Kidney glomerular epithelial cell (primary cell): Measurements from ENCODE around the gene OR51V1.
"Not testable (repeated sequence)": the region's sequence is repeated elsewhere in the genome, so short reads cannot be mapped to it uniquely, and the experiment has no call there.

Experiments used
- DNase-seq: peaks from one replicate; lab custom pipeline; 2025; lab: John Stamatoyannopoulos, UW

Gene OR51V1

DNA sequence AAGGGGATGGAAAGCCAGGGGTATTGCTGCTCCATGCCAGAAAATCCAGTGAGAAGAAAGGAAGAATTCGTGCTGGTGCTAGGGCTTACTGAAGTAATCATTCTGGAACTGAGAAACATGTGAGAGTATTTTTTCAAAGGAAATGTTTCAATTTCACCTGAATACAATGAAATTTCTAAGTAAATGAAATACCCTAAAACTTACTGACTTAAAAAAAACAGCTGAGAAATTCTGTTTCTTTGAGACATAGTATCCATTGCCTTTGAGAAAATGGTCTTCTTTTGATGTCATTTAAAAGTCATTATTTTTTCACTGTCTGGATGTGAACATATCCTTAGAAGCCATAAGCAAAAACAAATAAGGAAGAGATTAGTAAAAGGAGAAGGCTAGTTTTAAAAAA lies at the start of gene OR51V1:
Gene OR51V1 (minus strand): TSS at position 101 of the 400 bp plus-strand sequence. CDS start 0 bp downstream, at position 101.
- DNase-seq = no peak

DNA sequence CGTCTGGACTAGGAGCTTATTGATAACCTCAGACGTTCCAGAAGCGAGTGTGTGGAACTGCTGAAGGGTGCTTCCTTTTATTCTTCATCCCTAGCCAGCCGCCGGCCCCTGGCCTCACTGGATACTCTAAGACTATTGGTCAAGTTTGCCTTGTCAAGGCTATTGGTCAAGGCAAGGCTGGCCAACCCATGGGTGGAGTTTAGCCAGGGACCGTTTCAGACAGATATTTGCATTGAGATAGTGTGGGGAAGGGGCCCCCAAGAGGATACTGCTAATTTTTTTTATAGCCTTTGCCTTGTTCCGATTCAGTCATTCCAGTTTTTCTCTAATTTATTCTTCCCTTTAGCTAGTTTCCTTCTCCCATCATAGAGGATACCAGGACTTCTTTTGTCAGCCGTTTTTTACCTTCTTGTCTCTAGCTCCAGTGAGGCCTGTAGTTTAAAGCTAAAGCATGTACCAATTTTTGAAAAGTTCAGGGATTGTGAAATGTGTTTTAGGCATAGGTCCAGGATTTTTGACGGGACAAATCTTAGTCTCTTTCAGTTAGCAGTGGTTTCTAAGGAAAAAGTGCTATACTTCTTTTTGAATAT lies 49.4 kb upstream of the OR51V1 start, which contains the start of gene HBG1:
Gene HBG1 (minus strand): TSS at position 51 of the 590 bp plus-strand sequence. CDS start 53 bp downstream, outside the sequence.
- DNase-seq = not testable (repeated sequence)

- DNase-seq = not testable (repeated sequence)
These were observed 48.0 kb upstream of the OR51V1 start for GRCh38 chr11:5248498-5248897.

- DNase-seq = no peak
These were observed 47.1 kb upstream of the OR51V1 start for GRCh38 chr11:5247472-5248192.

DNA sequence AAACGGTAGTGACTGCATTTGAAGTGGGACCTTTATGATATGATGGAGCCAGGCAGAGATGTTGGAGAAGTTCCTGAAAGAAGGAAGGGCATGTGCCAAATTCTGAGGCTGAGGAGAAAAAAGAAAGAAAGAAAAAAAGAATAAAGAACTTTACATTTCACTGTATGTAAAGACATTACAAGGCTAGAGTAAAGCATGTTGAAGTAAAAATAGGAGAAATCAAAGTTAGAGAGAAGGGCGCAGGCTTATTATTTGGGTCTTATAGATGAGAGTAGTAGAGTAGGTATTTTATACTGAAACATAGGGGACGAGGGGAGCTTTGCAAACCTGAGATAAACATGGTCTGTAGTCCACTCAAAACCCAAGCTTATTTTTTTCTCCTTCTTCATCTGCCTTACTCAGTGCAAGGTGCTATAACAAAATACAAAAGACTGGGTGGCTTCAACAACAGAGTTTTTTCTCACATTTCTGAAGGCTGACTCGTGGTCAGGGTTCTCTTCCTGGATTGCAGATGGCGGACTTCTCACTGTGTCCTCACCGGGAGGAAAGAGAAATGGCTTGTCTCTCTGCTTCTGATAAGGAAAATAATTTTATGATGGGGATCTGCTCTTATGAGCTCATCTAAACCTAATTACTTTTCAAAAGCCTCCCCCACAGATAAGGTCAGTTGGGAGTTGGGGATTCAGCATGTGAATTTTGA lies 46.4 kb upstream of the OR51V1 start:
- no peak for DNase-seq

DNA sequence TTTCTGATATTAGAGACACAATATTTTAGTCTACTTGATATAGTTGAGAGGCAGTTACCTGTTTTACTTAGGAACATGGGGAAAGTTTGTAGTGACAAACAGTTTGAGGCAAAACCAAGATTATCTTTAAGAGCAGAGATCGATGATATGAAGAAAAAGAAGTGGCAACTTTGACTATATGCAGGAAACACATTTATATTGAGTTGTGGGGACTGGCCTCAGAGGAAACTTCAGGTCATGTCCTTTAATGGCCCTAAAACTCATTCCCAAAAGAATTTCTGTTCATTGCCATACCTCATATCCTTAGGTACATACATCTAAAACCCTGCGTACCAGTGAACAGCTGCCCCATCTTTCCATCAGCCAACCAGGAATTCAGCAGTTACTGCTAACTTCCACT lies 44.7 kb upstream of the OR51V1 start:
- DNase-seq = no peak

- DNase-seq = no peak
These were observed 43.3 kb upstream of the OR51V1 start for GRCh38 chr11:5243816-5244180.

DNA sequence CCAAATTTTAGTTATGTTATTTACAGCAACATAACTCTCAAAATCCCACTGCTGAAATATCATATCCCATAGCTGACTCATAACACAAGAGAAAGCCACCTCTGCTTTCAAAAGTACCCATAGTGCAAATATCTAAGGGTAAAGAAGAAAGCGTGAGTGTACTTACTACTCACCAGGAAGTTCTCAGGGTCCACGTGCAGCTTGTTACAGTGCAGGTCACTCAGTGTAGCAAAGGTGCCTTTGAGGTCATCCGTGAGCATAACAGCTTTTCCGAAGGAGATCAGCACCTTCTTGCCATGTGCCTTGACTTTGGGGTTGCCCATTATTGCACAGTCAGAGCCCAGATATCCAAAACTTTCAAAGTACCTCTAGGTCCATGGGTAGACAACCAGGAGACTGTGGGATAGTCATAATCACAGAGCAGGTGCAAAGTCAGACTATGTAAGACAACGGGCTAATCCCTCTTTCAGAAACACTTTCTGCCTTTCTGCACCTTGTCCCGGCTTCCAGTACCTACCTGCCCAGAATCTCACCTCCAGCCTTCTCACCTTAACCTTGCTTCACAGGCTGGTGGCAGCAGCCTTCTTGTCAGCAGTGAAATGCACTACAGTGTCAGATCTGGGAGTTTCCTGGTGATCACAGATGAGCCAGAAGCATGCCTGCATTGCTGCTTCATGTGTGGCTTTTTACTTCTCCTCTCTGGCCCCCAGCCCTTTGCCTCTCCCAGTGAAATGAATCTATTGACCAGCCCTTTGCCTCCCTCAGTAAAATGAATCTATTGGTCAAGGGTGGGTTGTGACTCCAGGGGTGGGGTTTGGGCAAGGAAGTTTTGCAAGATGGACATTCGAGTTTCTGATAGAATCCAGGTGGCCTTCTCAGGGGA lies 42.7 kb upstream of the OR51V1 start:
- DNase-seq = no peak

GRCh38 chr11:5242208-5242607 lies 41.7 kb upstream of the OR51V1 start:
- DNase-seq = no peak

DNA sequence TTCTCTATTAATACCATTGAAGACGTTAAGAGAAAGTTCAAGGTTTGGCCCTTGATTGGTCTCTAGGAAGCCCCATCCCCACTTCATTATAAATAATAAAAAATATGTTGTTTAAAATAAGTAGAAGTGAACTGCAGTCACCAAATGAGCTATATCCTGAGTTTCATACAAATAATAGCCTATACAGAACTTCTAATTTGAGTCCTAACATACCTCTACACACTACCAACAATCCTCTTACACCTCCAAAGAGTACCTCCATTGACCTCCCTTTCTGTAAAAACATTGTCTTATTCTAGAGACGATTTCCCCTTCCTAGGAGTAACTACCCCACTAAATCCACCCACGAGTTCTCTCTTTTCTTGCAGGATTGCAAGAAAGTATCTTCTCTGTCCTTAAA lies 41.0 kb upstream of the OR51V1 start:
- no peak for DNase-seq

DNA sequence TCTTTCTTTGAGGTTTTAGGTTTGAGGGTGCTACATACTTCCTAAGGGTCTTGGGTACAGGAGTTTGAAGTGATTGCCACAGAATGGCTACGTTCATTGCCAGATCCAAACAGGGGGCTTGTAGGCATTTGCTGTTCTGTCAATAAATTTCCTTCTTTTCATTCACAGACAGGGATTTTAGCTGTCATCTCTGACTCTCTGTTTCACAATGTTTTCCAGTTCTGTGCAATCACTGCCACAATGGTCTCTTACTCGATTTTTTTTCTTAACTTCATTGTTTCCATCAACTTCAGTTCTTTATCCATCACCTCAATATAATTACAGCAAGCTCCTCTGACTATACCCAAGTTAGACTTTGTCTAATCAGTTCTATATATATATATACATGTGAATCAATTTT lies 40.0 kb upstream of the OR51V1 start:
- no peak for DNase-seq

- DNase-seq = no peak
These were observed 39.6 kb upstream of the OR51V1 start for GRCh38 chr11:5240056-5240455.

DNA sequence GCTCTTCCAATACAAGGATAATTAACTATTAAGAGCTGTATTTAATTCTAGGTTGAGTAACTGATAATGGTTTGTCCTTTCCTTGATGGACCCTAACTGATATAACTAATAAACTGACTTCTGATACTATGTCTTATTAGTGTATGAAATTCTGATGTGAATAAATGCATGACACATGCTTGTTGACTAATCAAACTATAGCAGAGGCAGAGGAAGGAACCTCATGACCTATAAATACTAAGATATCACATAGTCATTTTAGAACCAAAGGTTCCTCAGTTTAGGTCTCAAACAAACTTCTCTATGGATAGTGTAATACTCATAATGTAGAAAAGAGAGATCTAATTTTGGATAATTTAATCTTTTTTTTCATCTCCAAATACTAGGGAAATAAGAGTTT lies 38.6 kb upstream of the OR51V1 start:
- DNase-seq = no peak

- no peak for DNase-seq
These were observed 38.0 kb upstream of the OR51V1 start for GRCh38 chr11:5238486-5238885.

- no peak for DNase-seq
These were observed 36.9 kb upstream of the OR51V1 start for GRCh38 chr11:5237420-5237819.

GRCh38 chr11:5235364-5236095 lies 35.0 kb upstream of the OR51V1 start:
- no peak for DNase-seq

DNA sequence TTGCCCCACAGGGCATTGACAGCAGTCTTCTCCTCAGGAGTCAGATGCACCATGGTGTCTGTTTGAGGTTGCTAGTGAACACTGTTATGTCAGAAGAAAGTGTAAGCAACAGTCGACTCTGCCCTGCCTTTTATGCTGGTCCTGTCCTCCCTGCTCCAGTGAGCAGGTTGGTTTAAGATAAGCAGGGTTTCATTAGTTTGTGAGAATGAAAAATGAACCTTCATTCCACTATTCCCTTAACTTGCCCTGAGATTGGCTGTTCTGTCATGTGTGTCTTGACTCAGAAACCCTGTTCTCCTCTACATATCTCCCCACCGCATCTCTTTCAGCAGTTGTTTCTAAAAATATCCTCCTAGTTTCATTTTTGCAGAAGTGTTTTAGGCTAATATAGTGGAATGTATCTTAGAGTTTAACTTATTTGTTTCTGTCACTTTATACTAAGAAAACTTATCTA lies 33.9 kb upstream of the OR51V1 start, which contains the start of gene HBD:
Gene HBD (minus strand): TSS at position 103 of the 454 bp plus-strand sequence. CDS start 50 bp downstream, at position 53.
- DNase-seq = peak; percentile 22

DNA sequence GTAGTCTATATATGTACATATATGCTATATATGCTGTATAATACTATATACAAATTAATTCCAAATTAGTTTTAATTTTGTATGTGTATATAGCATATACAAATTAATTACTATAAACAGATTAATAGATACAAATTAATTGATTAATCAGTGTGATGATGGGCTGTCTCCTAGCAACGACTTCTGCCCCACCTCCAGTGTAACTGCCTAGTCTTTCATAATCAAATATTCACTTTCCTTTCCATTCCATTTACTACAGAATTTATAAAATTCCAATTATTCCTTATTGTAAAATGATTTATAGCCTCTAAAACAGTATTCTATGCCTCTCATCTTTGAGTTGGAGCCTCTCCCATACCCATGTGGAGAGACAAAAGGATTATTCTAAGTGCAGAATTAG lies 32.8 kb upstream of the OR51V1 start:
- no peak for DNase-seq

- no peak for DNase-seq
These were observed 32.3 kb upstream of the OR51V1 start for GRCh38 chr11:5232821-5233220.

GRCh38 chr11:5232176-5232575 lies 31.7 kb upstream of the OR51V1 start:
- no peak for DNase-seq

- DNase-seq = no peak
These were observed 30.6 kb upstream of the OR51V1 start for GRCh38 chr11:5231111-5231510.
